ENCODE measurements around the gene PTGES3. TPM values are rescaled to one million over a fixed set of nuclear protein-coding genes. Genes with fewer than 3 reads are reported as not detected.
A peak's percentile ranks its signal among the peaks of the same experiment; 100 is the strongest.

PTGES3 gene
- total and polyA plus RNA-seq, 12 donors: 43.7 to 139 (median 109) TPM

DNA sequence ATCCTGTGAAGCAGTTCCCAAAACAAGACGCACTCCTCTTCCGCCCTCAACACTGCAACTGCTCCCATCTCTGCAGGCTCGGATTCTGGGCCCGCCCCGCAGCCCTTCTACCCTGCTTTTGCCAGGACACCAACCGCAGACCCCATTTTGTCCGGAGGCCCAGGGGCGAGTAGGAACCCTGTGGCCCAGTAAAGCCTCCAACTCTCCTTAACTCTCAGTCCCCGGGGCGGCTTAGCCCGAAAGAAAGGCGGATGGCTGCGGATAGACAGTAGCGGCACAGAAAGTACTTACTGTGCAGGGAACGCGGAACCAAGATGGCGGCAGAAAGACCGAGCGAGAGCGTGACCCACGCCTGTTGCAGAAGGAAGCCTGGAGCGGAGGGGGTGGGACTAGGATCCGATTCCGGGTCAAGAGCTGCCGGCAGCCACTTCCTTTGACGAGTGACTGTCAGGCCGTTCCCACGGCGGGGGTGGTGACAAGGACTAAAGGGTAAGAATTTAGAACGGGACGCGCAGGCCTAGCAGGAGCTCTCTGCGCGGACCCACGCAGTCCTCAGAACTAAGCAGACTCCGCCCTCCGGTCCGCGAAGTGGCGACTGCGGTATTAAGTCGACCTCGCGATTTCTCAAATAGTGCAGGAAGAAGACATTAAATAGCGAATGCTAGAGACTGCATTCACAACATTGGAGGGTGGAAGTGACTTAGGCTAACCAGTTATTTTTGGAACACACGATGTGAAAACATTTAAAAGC lies 37.1 kb upstream of the PTGES3 start, which contains the start of gene NACA:
Gene NACA, minus strand, starts transcription at position 328 of the 751 bp plus-strand sequence. CDS start 778 bp downstream, outside the sequence.
- intact Hi-C loops (cut with DNase I): loop anchor here in 8 of 10 donors (1.0 to 10.0 kb wide), 9 partner anchors 36 to 90 kb away; partner anchors contain the start of genes PTGES3 (in 6 of the 8), ATP5F1B (in 3 of the 8) and BAZ2A (in 1 of the 8)
- H3K4me1 ChIP-seq: peaks cover 19 to 49% (median 43%) of the 10 kb centered on the region in 9 donors
- WGBS, 2 donors: 0% methylated on average over 46 of the region's 46 CpGs

DNA sequence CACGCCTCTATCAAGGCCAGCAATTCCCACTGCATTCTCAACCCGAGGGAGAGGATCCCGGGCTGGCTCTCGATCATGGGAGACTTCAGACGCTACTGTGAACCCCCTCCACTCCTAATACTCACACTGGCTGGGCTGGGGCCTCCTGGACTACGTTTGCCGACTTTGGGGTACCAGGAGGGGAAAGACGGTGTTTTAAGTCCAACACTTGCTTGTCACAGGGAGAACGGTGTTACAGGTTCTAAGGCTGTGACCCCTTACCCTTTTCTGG lies 36.6 kb upstream of the PTGES3 start:
- TF ChIP-seq, protein P1, sequence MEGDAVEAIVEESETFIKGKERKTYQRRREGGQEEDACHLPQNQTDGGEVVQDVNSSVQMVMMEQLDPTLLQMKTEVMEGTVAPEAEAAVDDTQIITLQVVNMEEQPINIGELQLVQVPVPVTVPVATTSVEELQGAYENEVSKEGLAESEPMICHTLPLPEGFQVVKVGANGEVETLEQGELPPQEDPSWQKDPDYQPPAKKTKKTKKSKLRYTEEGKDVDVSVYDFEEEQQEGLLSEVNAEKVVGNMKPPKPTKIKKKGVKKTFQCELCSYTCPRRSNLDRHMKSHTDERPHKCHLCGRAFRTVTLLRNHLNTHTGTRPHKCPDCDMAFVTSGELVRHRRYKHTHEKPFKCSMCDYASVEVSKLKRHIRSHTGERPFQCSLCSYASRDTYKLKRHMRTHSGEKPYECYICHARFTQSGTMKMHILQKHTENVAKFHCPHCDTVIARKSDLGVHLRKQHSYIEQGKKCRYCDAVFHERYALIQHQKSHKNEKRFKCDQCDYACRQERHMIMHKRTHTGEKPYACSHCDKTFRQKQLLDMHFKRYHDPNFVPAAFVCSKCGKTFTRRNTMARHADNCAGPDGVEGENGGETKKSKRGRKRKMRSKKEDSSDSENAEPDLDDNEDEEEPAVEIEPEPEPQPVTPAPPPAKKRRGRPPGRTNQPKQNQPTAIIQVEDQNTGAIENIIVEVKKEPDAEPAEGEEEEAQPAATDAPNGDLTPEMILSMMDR (IDR thresholded peaks at IDR 0.05): no peak
- ATAC-seq: peak; percentile 0 to 45 (median 21)
- 0% methylated on average over 9 of the region's 9 CpGs for WGBS, 2 donors
- H3K27me3 ChIP-seq: no peaks in the 10 kb centered on the region
- H3K36me3 ChIP-seq: peaks cover 0 to 39% (median 5%) of the 10 kb centered on the region in 9 donors
- no peaks in the 10 kb centered on the region for H3K9me3 ChIP-seq
- DNase-seq: peak in 1 of 2 donors; percentile 20
- peaks cover 21 to 54% (median 48%) of the 10 kb centered on the region in 9 donors for H3K4me1 ChIP-seq
- H3K4me3 ChIP-seq: peak overlapping the region; percentile 71 to 99 (median 82)
- H3K27ac ChIP-seq: peak overlapping the region; percentile 83 to 96 (median 92)
- intact Hi-C loops (cut with DNase I): loop anchor here in 7 of 10 donors (1.0 to 10.0 kb wide), 7 partner anchors 36 to 90 kb away; partner anchors contain the start of genes PTGES3 (in 4 of the 7), ATP5F1B (in 2 of the 7) and BAZ2A (in 1 of the 7)

More for the DNA sequence above, 37.1 kb upstream of the PTGES3 start, which contains the start of gene NACA:
- TF ChIP-seq, protein P1 (IDR thresholded peaks at IDR 0.05): no peak
- no peaks in the 10 kb centered on the region for H3K27me3 ChIP-seq
- peak within 1 kb of the TSS; percentile 83 to 96 (median 92) for H3K27ac ChIP-seq
- DNase-seq: peak; percentile 97 to 99
- H3K36me3 ChIP-seq: peaks cover 0 to 39% (median 2%) of the 10 kb centered on the region in 9 donors
- peak; percentile 96 to 99 (median 98) for ATAC-seq
- H3K4me3 ChIP-seq: peak within 1 kb of the TSS; percentile 71 to 99 (median 82)
- H3K9me3 ChIP-seq: no peaks in the 10 kb centered on the region

DNA sequence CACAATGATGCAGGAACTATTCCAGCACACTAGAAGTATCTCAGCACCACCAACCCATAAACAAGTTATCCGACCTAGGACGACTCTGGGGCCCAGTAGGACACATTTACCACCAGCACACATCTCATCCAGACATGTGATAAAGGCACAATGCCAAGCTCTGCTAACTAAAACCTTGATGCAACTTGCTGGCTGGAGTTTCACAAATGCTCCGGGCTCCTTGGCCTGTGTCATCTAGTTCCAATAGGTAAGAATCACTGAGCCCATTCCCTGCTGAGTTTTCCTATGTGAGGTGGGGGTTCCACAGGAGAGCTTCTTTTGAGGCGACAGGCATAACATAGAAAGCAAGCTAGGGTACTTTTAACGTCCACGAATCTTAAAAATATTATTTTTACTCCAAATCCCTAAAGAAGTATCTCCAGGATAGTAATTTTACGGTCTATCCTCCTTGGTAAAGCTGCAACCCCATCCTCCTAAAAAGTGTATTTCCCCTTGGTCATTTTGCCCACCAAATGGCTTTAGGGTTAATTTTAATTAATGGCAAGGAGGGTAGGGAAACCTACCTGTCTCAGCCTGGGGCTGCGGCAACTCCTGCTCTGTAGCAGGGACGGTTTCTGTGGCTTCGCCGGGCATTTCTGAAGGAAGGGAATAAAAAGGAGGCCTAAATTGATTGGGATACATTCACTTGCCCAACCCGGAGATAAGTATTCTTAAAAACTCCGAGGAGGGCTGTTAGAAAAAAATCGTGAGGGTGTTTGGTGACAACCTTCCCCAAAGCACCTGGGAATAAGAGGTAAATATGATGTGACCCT lies 36.0 kb upstream of the PTGES3 start:
- DNase-seq: peak in 1 of 2 donors; percentile 74
- WGBS, 2 donors: 2% methylated on average over 14 of the region's 14 CpGs
- H3K27ac ChIP-seq: peak overlapping the region; percentile 83 to 96 (median 92)

More for the DNA sequence above, 36.0 kb upstream of the PTGES3 start:
- no peaks in the 10 kb centered on the region for H3K27me3 ChIP-seq
- peak; percentile 6 to 66 (median 48) for ATAC-seq
- peaks cover 21 to 60% (median 53%) of the 10 kb centered on the region in 9 donors for H3K4me1 ChIP-seq
- intact Hi-C loops (cut with DNase I): loop anchor here in 8 of 10 donors (1.0 to 10.0 kb wide), 7 partner anchors 35 to 89 kb away; partner anchors contain the start of genes PTGES3 (in 5 of the 8), ATP5F1B (in 2 of the 8) and BAZ2A (in 1 of the 8)
- no peaks in the 10 kb centered on the region for H3K9me3 ChIP-seq
- TF ChIP-seq, protein P1 (IDR thresholded peaks at IDR 0.05): no peak
- H3K36me3 ChIP-seq: peaks cover 0 to 41% (median 9%) of the 10 kb centered on the region in 9 donors
- H3K4me3 ChIP-seq: peak overlapping the region; percentile 71 to 99 (median 82)
